Medulla oblongata (tissue), 1 donor: Measurements from ENCODE around the gene SH3RF2.
"Not testable (repeated sequence)": the region's sequence is repeated elsewhere in the genome, so short reads cannot be mapped to it uniquely, and the experiment has no call there.

Experiments
- DNase-seq: peaks from one replicate; pipeline ENCODE4 v3.0.0-alpha.2; 2015; ENCODE audit errors: extremely low spot score

SH3RF2 gene

DNA sequence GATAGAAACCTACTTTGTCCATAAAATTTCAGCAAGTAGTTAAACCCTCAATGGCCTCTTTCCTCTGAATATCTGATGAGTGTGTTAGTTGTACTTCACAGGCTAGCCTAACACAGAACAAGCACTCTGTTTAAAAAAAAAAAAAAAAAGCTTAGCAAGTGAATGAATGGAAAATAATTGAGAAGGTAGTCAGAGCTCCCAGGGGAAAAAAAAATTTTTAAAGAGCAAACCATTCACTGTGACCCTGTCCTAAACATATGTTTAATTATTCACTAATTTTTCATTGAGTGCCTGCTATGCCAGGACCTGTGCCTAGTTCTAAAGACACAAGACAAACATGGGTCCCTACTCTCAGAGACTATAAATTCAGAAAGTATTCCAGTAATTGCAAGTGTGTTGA, 69.3 kb downstream of the SH3RF2 start:
- no peak for DNase-seq

DNA sequence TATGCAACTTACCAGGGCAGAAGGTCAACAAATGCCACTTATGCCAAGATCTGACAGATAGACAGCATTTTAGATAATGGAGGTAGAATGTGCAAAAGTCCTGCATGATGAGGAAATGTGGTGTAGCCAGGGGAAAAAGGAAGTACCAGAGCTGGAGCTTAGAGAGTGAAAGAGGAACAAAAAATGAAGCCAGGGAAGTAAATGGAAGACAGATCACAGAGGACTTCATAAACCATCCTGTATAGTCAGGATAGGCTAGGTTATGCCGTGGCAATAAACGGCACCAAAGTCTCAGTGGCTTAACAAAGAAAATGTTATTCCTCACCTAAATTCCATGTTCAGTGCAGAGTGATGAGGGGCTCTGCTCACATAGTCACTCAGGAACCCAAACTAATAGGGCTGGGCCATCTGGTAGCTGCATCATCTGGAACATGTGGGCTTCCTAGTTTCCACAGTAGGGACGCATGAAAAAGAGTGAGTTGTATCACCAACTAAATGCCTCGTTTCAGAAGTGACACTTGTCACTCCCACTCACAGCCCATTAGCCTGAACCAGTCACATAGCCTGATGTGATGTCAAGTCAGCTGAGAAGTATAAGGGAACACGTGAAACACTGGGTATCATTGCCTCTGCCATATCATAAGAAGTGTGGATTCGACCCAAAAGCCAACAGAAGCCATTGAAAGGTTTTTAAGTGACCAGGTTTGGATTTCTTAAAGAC, 70.3 kb downstream of the SH3RF2 start:
- DNase-seq: peak; percentile 40

DNA sequence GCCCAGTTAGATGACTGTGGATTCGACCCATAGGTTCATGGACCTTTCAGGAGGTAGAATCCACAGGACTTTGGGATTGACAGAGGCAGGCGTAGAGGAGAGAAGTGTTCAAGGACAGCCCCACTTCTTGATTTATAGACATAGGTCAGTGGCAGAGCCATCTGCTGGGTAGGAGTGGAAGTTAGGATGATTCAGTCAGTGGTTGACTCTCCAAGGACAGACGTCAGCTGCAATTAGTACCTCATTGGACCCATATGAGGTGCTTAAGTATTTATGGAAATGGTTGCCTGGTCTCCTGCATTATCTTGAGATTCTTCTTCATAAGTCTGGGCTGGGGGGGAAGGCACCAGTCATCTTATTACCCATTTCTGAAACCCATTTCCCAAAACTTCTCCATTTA, 70.9 kb downstream of the SH3RF2 start:
- no peak for DNase-seq

DNA sequence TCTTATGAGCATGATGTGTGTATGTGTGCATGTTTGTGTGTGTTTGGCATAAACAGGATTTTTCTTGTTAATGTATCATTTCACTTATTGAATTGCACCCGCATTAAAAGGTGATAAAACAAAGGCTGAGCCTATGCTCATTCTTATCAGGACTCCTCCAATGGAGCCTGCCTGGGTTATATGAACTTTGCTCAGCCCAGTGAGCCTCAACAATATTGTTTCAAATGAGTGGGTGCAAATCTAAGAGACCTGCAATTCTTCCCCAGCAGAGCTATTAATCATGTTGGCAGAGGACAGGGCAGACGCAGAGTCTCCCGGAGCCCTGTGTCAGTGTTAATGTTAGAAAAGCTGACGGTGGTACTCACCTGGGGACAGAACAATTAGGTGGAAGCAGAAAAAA, 71.6 kb downstream of the SH3RF2 start:
- DNase-seq: no peak

- no peak for DNase-seq
Observed at GRCh38 chr5:146009020-146009419, 72.6 kb downstream of the SH3RF2 start.

DNA sequence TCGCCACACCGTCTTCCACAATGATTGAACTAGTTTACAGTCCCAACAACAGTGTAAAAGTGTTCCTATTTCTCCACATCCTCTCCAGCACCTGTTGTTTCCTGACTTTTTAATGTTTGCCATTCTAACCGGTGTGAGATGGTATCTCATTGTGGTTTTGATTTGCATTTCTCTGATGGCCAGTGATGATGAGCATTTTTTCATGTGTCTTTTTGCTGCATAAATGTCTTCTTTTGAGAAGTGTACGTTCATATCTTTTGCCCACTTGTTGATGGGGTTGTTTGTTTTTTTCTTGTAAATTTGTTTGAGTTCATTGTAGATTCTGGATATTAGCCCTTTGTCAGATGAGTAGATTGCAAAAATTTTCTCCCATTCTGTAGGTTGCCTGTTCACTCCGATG, 74.1 kb downstream of the SH3RF2 start:
- DNase-seq: not testable (repeated sequence)

- DNase-seq: no peak
Observed at GRCh38 chr5:146013761-146014160, 77.4 kb downstream of the SH3RF2 start.

- no peak for DNase-seq
Observed at GRCh38 chr5:146015001-146015400, 78.6 kb downstream of the SH3RF2 start.

GRCh38 chr5:146016764-146017484, 80.5 kb downstream of the SH3RF2 start:
- DNase-seq: no peak

DNA sequence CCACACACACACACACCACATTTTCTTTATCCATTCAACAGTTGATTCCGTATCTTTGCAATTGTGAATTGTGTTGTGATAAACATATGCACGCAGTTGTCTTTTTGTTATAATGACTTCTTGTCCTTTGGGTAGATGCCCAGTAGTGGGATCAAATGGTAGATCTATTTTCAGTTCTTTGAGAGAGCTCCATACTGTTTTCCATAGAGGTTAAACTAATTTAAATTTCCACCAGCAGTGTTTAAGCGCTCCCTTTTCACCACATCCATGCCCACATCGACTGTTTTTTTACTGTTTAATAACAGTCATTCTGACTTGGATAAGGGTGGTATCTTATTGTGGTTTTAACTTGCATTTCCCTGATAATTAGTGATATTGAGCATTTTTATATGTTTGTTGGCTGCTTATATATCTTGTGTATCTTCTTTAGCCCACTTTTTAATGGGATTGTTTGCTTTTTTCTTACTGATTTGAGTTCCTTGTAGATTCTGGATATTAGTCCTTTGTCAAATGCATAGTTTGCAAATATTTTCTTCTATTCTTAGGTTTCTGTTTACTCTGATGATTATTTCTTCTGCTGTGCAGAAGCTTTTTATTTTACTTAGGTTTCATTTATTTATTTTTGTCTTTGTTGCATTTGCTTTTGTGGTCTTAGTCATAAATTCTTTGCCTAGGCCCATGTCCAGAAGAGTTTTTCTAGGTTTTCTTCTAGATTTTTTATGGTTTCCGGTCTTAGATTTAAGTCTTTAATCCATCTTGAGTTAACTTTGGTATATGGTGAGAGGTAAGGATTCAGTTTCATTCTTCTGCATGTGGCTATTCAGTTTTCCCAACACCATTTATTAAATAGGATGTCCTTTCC, 82.4 kb downstream of the SH3RF2 start:
- DNase-seq: no peak

DNA sequence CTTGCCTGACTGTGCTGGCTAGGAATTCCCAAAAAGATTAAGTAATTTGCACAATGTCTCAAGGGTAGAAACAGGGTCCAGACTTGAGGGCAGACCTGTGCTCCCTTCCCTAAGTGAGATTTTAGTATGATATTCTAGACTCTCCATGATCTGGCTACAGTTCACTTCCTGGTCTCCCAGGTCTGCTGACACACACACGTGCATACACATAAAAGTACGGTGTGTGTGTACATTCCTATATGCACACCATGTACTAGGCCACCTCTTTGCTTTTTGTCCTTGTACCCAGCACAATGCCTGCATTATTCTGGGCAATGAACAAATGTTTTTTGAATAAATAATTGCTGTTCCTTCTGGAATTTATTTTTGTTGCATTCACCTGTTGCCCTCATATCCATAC, 83.7 kb downstream of the SH3RF2 start:
- DNase-seq: no peak

- no peak for DNase-seq
Observed at GRCh38 chr5:146024034-146024433, 87.7 kb downstream of the SH3RF2 start.

- no peak for DNase-seq
Observed at GRCh38 chr5:146025114-146025680, 88.8 kb downstream of the SH3RF2 start.

DNA sequence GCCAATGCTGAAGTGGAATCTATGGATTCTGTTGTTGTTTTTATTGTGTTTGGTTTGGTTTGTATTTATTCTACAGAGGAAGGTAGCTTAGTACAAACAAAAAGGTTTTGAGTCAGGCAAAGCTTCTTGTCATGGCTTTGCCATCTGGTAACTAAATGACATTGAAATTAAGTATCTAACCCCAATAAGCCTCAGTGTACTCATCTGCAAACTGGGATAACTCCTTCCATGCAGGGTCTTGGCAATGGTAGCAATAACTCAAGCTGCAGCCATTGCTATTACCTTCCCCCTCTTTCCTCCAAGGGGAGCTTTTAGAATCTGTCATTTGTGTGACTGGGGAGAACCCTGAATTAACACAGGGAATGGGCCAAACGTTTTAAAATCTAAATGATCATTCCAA, 89.3 kb downstream of the SH3RF2 start:
- no peak for DNase-seq

GRCh38 chr5:146026307-146027010, 90.1 kb downstream of the SH3RF2 start:
- no peak for DNase-seq

GRCh38 chr5:146027751-146028150, 91.4 kb downstream of the SH3RF2 start:
- DNase-seq: no peak

GRCh38 chr5:146032911-146033310, 96.5 kb downstream of the SH3RF2 start:
- DNase-seq: no peak

DNA sequence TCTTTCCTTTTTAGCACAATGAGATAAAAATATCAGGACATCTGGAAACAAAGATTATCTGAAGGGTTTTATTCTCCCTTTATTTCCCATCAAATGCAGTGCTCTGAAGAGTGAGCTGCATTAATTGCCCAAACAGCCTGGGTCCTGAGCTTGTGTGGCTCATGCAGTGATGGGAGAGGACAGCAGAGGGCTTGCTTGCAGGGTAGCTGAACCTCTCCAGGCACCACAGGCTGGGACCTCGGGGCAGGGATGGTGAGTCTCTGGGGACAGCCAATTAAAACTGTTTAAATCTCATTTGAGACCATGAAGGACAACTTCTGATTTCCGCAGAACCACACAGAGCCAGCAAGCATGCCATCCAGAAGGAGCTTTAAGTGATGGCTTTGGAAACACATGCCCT, 97.7 kb downstream of the SH3RF2 start:
- no peak for DNase-seq

- DNase-seq: no peak
Observed at GRCh38 chr5:146034605-146035004, 98.2 kb downstream of the SH3RF2 start.

- DNase-seq: no peak
Observed at GRCh38 chr5:146039420-146039819, 103.0 kb downstream of the SH3RF2 start.

DNA sequence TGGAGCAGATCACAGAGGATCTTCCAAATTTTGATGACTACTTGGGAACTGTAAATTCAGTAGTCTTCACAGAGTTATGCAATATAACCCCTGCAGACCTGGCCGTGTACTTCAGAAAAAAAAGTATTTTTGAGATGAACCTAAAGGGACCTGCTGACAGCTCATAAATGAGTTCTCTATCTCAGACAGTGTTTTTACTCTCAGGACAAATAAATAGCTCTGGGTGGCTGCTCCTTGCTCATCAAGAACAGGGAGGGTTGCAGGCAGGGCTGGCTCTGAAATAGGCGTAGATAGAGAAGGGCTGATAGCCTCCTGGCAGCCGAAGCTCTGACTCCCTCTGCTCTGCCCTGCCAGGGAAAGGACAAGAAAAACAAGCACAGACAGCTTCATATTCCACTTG, 104.1 kb downstream of the SH3RF2 start:
- DNase-seq: no peak
